ENCODE results near the gene SETD1A.
A peak's percentile ranks its signal among the peaks of the same experiment; 100 is the strongest.
"Not testable (repeated sequence)": the region's sequence is repeated elsewhere in the genome, so short reads cannot be mapped to it uniquely, and the experiment has no call there.

Gene SETD1A

GRCh38 chr16:30929167-30929566, 28.4 kb upstream of the SETD1A start:
- no peak for DNase-seq (ENCODE audit: low read depth)

DNA sequence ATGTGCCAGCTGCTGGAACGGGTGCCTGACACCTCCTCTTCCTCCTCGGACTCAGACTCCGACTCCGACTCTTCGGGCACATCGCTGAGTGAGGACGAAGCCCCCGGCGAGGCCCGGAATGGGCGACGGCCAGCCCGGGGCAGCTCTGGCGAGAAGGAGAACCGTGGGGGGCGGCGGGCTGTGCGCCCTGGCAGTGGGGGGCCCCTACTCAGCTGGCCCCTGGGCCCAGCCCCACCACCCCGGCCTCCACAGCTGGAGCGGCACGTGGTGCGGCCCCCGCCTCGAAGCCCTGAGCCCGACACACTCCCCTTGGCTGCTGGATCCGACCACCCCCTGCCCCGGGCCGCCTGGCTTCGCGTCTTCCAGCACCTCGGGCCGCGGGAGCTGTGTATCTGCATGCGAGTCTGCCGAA, 27.4 kb upstream of the SETD1A start:
- DNase-seq (ENCODE audit: low read depth) = no peak

DNA sequence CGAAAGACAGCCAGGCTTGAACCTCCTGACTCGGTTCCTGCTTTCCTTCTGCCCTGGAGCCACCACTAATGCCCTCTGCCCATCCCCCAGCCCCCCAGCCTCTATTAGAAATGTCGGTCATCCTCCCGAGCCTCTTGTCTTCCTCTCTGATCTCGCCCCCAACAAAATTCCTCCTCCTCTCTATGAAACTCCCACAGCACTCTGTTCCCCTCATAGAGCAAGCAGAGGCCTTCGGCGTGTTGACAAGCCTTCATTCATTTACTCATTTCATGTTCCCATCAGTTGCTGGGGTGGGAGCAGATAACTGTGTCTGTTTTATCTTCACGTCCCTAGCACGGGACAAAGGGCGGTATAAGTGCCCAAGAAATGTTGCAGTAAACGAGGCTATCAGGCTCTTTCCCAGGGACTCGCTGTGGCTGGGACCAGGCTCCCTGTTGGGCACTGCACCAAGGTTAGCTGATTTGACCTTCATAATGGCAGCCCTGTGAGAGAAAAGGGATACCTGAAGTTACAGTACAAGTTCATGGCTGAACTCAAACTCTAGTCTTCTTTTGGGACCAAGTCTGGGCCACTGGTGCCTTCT, 26.4 kb upstream of the SETD1A start:
- no peak for DNase-seq (ENCODE audit: low read depth)

GRCh38 chr16:30934827-30935557, 22.6 kb upstream of the SETD1A start:
- no peak for DNase-seq (ENCODE audit: low read depth)

- no peak for DNase-seq (ENCODE audit: low read depth)
These were observed 19.9 kb upstream of the SETD1A start for GRCh38 chr16:30937692-30938091.

DNA sequence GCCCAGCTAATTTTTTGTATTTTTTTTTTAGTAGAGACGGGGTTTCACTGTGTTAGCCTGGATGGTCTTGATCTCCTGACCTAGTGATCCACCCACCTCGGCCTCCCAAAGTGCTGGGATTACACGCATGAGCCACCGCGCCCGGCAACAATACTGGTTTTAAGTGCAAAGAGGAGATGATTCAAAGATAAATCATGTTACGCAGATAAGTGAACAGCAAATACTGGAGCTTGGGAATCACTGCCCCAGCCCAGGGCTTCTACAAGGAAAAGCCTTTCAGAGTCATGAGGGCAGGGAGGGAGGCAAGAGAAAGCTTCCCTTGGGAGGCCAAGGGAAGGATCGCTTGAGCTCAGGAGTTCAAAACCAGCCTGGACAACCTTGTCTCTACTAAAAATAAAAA, 18.0 kb upstream of the SETD1A start:
- not testable (repeated sequence) for DNase-seq (ENCODE audit: low read depth)

GRCh38 chr16:30941600-30942425, 15.7 kb upstream of the SETD1A start:
- peak; percentile 45 for DNase-seq (ENCODE audit: low read depth)

- DNase-seq (ENCODE audit: low read depth) = no peak
These were observed 15.1 kb upstream of the SETD1A start for GRCh38 chr16:30942426-30942806.

- no peak for DNase-seq (ENCODE audit: low read depth)
These were observed 13.2 kb upstream of the SETD1A start for GRCh38 chr16:30944352-30944751.

- no peak for DNase-seq (ENCODE audit: low read depth)
These were observed 10.6 kb upstream of the SETD1A start for GRCh38 chr16:30946671-30947540.

- DNase-seq (ENCODE audit: low read depth) = no peak
These were observed 10.1 kb upstream of the SETD1A start for GRCh38 chr16:30947541-30947858.

DNA sequence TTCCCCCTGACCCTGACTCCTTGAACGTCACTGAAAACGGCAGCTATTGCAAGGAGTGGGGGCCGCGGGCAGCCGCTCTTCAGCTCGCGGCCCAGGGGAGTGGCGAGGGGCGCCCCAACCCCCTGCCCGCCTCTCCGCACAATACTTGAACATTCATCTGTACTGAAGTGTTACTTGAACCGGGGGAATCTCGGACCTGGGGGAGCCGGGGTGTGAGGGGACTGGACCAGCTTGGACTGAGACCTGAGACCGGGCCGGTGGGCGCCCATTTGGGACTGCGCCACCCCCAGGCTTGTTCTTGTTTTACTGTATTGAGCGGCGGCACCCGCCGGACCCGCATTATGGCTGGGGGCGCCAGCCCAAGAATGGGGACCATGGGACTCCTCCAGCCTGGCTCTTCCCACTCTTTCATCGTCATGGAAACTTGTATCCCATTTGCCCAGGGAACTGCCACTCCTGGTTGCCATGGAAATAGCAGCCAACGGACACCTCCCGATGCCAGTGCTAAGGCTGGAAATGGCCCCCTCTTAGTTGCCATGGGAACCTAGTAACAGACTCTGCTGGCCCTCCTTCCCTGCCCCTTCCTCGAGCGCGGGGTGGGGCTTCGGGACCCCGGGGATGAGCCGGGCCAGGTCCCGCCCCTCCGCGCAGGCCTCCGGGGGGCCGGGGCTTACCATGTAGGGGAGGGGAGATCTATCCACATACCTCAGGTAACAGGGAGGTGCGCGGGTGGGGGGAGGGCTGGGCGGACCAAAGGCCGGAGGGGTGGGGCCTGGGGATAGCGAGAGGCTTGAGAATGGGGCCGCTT, 9.5 kb upstream of the SETD1A start:
- no peak for DNase-seq (ENCODE audit: low read depth)

- DNase-seq (ENCODE audit: low read depth) = peak; percentile 37
These were observed 8.6 kb upstream of the SETD1A start, which contains the start of gene ORAI3 for GRCh38 chr16:30948667-30949649. Gene ORAI3, plus strand, starts transcription at chr16:30949068. Its CDS starts 222 bp downstream, at chr16:30949290.

- no peak for DNase-seq (ENCODE audit: low read depth)
These were observed 7.7 kb upstream of the SETD1A start for GRCh38 chr16:30949650-30950515.

DNA sequence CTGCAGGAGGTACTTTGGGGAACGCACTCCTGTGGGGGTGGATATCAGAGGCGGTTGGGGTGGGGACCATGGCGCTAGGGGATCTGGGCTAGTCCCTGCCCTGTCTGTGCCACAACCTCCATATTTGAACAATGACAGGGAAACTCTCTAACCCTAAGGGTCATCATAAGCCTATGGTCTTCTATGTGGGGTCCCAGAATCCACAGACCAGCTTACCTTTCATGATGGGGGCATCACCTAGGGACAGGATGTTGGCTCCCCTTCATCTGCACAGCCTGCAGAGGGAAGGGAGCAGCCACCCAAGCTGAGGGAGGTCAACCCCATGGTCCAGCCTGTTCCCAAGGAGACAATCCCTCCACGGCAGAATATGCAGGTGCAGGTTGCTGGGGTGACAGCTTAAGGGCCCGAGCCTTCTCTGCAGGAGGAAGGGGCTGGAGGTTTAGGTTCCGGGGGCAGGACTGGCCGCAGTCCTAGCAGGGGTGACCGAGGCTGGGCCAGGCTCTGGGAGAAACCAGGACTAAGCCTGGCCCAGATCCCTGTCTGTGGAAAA, 7.0 kb upstream of the SETD1A start:
- DNase-seq (ENCODE audit: low read depth) = no peak

- no peak for DNase-seq (ENCODE audit: low read depth)
These were observed 6.4 kb upstream of the SETD1A start for GRCh38 chr16:30951193-30951592.

- DNase-seq (ENCODE audit: low read depth) = no peak
These were observed 5.8 kb upstream of the SETD1A start for GRCh38 chr16:30951750-30952149.

GRCh38 chr16:30953111-30953510, 4.4 kb upstream of the SETD1A start:
- no peak for DNase-seq (ENCODE audit: low read depth)
